SK-N-MC (cell line): ENCODE measurements around the gene SCD5.

Experiments used
- EZH2 ChIP-seq: fragments of 200-600 bp; sonication (generic); IDR thresholded peaks from one replicate; pipeline ENCODE4 v1.6.1; 2017; ENCODE audit warnings: antibody characterized with exemption
- FOXP2 ChIP-seq: optimal IDR thresholded peaks from 2 replicates; pipeline ENCODE3; 2011; ENCODE audit warnings: mild to moderate bottlenecking, moderate library complexity; ENCODE audit not compliant: insufficient read depth; ENCODE audit errors: extremely low read length, control extremely low read depth
- POLR2AphosphoS5 ChIP-seq: IDR thresholded peaks from 2 replicates; pipeline ENCODE4 v1.6.1; 2012; ENCODE audit warnings: mild to moderate bottlenecking, low read depth, low read length, borderline replicate concordance

- TF ChIP-seq EZH2 (no peak), POLR2AphosphoS5 (no peak), FOXP2 (no peak)
These were observed 37.4 kb downstream of the SCD5 start for GRCh38 chr4:82761229-82761628.
